Measurements from ENCODE around the gene RAP1GAP.

DNA sequence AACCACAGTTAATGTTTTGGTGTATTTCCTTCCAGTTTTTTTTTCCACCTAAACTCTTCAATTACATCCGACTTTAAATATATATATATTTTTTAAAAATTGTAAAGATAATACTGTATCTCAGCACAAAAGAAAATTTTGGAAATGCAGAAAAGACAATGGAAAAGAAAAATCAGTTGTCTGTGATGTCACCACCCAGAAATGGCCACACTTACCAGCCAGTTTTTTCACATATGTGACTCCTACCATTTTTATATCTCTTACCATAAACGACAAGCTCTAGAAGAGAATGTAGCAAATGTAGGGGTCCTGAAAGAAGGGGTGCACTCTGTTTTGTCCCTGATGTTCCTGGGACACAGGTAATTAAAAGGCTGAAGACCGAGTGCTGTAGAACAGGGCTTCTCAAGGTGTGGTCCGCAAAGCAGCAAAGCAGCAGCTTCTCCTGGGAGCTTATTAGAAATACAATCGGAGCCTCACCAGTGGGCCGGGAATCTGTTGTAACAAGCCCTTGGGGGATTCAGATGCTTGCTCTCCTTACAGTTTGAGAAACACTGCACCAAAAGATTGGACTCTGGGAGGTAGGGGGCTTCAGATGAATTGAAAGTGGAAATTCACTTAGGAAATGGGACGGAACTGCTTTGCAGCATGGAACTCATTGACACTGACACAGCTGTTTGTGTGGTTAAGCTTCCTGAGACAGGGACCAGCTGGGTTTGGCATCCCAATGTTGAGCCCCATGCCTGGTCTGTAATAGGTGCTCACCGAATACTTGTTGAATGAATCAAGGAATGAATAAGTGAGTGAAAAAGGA is 115.8 kb downstream of the RAP1GAP start:
- no peak for TF ChIP-seq CTCF (IDR thresholded peaks at IDR 0.05)
- TF ChIP-seq POLR2A (IDR thresholded peaks at IDR 0.05), result no peak
- no peak for TF ChIP-seq POLR2AphosphoS5 (IDR thresholded peaks at IDR 0.05; ENCODE audit: insufficient read depth in 1 of 2, low read depth in 1 of 2)

Measured in vagina (tissue), 2 donors.